Measurements from ENCODE around the gene CREBBP.
"Not testable (repeated sequence)": the region's sequence is repeated elsewhere in the genome, so short reads cannot be mapped to it uniquely, and the experiment has no call there.

The CREBBP gene

DNA sequence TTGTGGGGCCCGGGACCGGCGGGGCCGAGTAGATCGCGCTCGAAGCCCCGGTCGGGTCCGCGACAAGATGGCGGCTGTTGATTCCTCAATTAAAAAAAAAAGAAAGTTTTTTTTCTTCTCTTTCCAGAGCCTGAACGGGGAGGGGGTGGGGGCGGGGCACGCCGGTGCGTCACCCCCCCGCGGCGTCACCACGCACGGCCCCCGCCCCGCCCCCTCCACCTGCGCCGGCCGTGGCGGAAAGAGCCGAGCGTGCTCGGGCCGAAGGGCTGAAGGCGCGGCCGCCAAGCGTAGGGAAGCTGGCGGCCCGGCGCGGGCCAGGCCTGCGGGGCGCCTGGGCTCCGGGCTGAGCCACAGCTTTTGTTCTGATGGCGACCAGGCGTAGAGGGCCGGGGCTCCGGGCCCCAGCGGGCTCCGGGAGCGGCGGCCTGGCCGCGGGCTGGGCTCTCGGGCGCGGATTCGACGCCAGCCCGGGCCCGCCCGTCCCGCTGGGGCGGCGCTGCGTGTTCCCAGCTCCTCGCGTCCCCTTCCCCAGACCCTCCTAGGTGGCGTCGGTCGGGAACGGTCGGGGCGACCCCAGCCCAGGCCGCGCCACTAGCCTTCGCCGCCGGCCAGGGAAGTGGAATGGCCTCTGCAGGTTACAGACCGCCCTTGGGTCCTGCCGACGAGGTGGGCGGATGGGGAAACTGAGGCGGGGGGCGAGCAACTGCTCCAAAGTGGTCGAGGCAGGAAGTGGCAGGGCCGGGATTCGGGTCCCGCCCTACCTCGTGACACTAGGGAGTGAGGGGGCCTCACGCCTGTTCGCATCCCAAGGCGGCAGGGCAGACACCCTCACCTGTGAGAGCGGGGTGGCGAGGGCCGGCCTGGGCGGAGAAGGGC, at the start of gene CREBBP:
Gene CREBBP (minus strand): TSS at position 91 of the 876 bp plus-strand sequence. CDS start 797 bp downstream, outside the sequence.
- peak; percentile 91 for DNase-seq

DNA sequence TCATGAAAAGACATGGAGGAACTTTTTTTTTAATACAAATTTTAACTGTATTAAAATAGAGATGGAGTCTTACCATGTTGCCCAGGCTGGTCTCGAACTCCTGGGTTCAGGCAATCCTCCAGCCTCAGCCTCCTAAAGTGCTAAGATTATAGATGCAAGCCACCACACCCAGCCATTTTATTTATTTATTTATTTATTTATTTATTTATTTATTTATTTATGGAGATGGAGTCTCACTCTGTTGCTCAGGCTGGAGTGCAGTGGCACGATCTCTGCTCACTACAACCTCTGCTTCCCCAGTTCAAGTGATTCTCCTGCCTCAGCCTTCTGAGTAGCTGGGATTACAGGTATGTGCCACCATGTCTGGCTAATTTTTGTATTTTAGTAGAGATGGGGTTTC, 46.6 kb upstream of the CREBBP start:
- not testable (repeated sequence) for DNase-seq

DNA sequence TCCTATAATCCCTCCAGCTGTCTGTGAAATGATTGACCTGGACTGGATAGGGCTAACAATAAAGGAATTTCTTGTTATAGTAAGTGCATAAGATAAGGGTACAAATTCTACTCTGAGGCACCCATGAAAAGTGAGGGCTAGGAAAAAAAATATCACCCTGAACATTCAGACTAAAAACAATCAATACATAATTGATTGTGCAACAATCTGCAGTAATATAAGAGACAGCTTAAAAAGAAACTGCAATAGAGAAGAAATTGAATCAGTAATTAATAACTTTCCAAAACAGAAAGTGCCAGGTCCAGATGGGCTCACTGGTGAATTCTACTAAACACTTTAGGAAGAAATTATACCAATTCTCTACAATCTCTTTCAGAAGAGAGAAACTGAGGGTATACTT, 44.2 kb upstream of the CREBBP start:
- DNase-seq, result no peak

GRCh38 chr16:3922241-3922640, 41.7 kb upstream of the CREBBP start:
- no peak for DNase-seq

- DNase-seq, result no peak
Observed at GRCh38 chr16:3920206-3920605, 39.7 kb upstream of the CREBBP start.

DNA sequence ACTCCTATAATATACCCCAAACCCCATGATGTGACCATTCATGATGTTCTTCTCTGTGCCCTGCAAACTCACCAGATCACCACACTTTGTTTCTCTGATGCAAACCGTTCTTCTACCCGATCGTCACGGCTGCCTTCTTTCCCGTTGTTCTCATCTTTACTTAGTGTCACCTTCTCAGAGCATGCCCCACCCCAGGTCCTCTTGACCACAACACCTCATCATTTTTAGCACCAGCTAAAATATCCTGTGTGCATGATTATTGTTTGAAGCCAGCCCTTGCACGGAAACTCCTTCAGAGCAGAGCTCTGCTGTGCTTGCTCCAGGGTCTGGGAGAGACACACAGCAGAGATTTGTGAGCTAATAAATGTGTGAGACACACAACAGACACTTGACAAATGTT, 38.9 kb upstream of the CREBBP start:
- no peak for DNase-seq

DNA sequence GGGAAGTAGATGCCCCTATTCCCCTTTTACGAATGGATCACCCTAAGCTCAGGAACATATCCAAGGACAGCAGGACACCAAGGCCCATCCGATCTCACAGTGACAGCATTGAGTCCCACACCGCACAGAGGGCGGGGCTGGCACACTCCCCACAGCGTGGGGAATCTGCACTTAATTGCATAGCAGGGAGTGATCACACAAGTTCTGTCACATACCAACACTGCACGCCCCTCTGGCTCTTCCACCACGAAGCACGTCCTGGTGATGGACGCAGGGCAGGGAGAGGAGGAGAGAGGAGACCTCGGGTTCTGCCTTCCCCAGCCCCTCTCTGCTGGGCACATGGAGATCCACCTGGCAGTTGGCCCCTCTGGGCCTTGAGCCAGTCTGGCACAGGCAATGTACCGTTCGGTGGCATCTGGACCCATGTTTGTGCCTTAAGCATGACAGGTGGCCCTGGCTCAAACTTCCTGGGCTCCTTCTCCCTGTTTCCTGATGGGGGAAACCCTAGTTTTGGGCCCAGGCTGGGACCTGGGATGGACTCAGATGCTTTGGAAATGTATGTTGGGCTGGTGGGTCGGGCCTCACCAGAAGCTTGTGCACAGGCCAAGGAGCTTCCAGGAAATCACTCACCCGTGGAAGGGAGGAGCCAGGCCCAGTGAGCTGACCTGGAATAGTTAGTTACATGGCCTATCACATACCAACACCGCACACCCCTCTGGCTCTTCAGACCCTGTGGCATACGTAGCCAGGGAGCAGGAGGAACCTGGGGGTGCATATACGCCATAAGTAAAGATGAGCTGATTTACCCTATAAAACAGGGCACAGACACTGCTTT, 35.1 kb upstream of the CREBBP start:
- no peak for DNase-seq

DNA sequence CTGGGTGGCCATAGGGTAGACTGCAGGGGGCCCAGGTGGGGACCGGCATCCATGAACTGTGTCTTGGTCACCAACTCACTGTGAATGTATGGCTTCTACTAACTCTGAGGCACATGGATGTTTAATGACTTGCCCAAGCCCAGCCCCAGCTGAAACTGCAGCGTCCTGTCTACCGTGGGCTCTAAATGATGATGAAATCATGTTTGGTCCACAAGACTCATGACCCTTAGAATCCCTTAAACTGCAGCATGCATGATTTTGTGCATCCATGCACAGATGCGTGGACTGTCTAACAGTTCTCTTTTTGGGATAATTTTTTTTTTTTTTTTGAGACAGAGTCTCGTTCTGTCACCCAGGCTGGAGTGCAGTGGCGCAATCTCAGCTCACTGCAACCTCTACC, 32.4 kb upstream of the CREBBP start:
- DNase-seq, result no peak

DNA sequence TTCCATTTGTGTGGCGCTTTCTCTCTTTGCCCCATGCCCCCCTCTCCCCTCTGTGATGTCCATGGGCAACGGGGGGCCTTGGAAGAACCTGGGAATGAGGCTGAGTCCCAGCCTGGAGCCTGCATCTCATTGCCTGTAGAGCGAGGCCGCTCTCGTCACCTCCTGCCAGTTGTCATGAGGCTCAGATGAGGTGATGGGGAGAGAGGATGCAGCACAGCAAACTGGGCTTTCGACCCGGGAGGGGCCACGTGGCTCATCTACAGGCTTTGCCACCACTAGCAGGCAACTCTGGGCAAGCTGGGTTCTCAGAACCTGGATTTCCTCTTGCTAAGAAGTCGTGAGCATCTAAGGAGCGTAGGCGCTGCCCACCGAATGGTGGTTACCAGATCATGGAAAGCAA, 31.9 kb upstream of the CREBBP start:
- no peak for DNase-seq

- DNase-seq, result not testable (repeated sequence)
Observed at GRCh38 chr16:3911741-3912140, 31.2 kb upstream of the CREBBP start.

DNA sequence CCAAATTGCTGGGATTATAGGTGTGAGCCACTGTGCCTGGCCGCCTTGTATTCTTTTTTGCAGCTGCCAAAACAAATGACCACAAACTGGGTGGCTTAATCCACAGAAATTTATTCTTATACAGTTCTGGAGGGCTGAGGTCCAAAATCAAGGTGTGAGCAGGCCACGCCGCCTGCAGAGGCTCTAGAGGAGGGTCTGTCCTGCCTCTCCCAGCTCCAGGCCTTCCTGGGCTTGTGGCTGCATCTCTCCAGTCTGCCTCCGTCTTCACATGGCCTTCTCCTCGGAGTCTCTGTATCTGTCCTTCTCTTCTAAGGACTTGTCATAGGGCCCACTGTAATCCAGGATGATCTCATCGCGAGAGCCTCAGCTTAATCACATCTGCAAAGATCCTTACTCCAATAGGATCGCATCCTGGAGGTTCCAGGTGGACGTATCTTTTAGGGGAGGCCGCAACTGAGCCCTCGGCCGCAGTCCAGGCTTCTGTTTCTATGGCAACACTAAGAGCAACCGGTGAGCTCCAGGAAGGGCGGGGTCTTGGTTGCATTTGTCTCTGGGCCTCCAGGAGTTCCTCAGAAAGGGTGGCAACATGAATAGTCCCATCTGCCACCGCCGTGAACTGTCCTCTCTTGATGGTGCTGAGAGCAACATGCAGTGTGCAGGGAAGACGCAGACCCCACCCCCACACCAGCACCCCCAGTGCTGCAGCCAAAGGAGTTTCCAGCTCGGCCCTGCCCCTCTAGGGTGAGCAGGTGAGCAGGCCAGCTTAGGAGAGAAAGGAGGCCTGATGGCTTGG, 29.5 kb upstream of the CREBBP start:
- no peak for DNase-seq

- no peak for DNase-seq
Observed at GRCh38 chr16:3908951-3909437, 28.5 kb upstream of the CREBBP start.

- DNase-seq, result peak; percentile 33
Observed at GRCh38 chr16:3907586-3907985, 27.1 kb upstream of the CREBBP start.

- no peak for DNase-seq
Observed at GRCh38 chr16:3906363-3906762, 25.9 kb upstream of the CREBBP start.

DNA sequence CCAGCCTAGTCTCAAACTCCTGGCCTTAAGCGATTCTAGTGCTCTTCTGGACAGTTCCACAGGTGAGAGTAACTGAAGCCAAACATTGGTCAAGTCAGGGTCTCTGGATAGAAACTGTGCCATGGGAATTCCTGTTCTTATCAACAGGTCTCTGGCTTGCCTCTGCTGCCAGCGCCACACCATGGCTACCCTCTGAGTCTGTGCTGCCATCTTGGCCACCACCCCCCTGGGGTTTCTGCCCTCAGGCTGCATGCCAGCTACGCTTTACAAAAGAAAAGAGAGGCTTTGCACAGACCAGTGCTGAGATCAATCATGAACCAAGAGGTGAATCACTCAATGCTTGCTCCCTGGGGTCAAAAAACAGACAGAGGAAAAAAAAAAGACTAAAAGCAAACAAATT, 24.4 kb upstream of the CREBBP start:
- no peak for DNase-seq

DNA sequence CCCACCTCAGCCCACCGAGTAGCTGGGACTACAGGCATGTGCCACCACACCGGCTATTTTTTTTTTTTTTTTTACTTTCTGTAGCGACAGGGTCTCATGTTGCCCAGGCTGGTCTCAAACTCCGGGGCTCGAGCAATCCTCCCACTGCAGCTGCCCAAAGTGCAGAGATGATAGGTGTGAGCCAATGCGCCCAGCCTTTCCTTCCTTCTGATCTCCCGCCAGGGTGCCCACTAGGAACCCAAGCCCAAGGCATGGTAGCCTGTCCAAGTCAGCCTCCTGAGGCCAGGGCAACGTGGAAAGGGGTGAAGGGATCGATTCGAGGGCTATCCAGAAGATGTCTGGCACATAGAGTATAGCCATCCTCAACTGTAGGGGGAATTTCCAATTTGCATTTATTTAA, 9.6 kb upstream of the CREBBP start:
- no peak for DNase-seq

GRCh38 chr16:3889059-3889458, 8.5 kb upstream of the CREBBP start:
- DNase-seq, result no peak

- not testable (repeated sequence) for DNase-seq
Observed at GRCh38 chr16:3885999-3886398, 5.5 kb upstream of the CREBBP start.

- DNase-seq, result no peak
Observed at GRCh38 chr16:3884398-3884797, 3.9 kb upstream of the CREBBP start.

DNA sequence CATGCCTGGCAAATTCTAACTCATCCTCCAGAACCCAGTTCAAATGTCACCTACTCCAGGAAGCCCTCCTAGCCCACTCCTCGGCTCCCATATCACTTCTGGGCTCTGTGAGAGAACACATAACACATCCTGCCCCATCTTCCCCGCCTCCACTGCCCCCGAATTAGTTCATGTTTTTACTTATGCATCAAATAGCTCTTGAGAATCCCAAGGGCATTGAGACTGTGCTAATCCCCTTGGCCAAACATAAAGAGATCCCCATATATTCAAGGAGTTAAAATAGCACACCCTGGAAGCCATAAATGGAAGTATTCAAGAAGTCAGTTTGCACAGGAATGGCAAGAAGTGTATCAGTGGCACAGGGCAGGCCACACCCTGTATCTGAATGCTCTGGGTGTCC, 2.0 kb upstream of the CREBBP start:
- DNase-seq, result no peak

- DNase-seq, result no peak
Observed at GRCh38 chr16:3881499-3881990, 1.0 kb upstream of the CREBBP start.

DNA sequence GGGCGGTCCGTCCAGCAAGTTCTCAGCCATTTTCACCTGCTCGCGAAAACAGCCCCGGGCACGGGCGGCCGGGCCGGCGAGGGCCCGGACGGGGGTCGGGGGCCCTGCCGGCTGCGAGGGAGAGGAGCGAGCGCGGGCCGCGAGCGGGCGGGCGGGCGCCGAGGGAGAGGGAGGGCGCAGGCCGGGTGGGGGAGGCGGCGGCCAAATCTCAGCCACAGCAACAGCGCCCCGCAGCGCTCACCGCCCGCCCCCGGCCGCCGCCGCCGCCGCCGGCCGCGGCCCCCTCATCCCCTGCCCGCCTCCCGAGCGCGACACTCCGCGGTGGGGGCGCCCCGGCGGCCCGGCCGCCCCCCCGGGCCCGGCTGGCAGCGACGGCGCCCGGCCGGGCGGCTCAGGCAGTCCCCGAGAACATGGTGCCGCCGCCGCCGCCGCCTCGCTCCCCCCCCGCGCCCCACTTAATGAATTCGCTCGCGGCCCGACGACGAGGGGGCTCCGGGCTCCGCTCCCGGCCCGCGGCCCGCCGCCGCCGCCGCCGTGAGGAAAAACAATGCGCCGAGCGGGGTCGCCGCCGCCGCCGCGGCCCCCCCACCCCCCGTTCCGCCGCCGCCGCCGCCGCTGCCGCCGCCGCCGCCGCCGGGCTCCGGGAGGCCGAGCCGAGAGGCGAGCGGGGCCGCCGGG, 487 bp downstream of the CREBBP start:
- DNase-seq, result peak; percentile 62

Data from NCI-H1436 (cell line).